Measurements from ENCODE around the gene RMI2.

- TF ChIP-seq CTCF (IDR thresholded peaks at IDR 0.05; ENCODE audit: insufficient read depth, low read length) (no peak), POLR2AphosphoS5 (IDR thresholded peaks at IDR 0.05; ENCODE audit: low read depth) (no peak), REST (IDR thresholded peaks at IDR 0.05; ENCODE audit: insufficient replicate concordance, low read depth) (no peak)
Measured at GRCh38 chr16:11334831-11335404, 10.3 kb upstream of the RMI2 start.

Data from HL-60 (cell line).